Measurements from ENCODE around the gene PRL.

GRCh38 chr6:22300273-22300998, 3.6 kb upstream of the PRL start:
- TF ChIP-seq HNF4G (IDR thresholded peaks at IDR 0.05): no peak
- no peak for TF ChIP-seq CTCF (IDR thresholded peaks at IDR 0.05; ENCODE audit: low read depth, low read length, missing input control)
- no peak for TF ChIP-seq REST (IDR thresholded peaks at IDR 0.05)
- no peak for TF ChIP-seq ATF3 (IDR thresholded peaks at IDR 0.05)
- TF ChIP-seq MAX (IDR thresholded peaks at IDR 0.05): no peak

Measured in liver (tissue), 3 donors.